A549 (cell line): ENCODE data around the gene MRPL46. TPM values are rescaled to one million over a fixed set of nuclear protein-coding genes. Genes with fewer than 3 reads are reported as not detected.

Experiments
- ATAC-seq, 2 experiments: fragments of 200-7000 bp in 1 of 2; fragments of >200 bp in 1 of 2; cut with Nextera tagmentation in 1 of 2; cut with Tn5 transposase in 1 of 2; 3 replicates each; pipeline versions ENCODE4 v1.8.0 to v1.9.1; 2018 to 2020; ENCODE audit warnings: mild to moderate bottlenecking in 1 of 2, moderate library complexity in 1 of 2
- CTCF ChIA-PET: fragments of 300-600 bp; sonication (Branson Sonifier 250); formaldehyde crosslinking; extraction: SDS; loops from one replicate; lab custom pipeline; 2021; ENCODE audit warnings: antibody characterized with exemption, inconsistent platforms; lab: Yijun Ruan, JAX
- POLR2A ChIA-PET: fragments of 350-600 bp; formaldehyde crosslinking; extraction: SDS; loops from one replicate; lab custom pipeline; 2021; ENCODE audit warnings: antibody characterized with exemption, inconsistent platforms; lab: Yijun Ruan, JAX
- DNase-seq, 2 experiments: peaks; one replicate each; pipeline versions ENCODE4 v3.0.0 to v3.0.0-alpha.2; 2011 to 2016; ENCODE audit warnings: low read depth in 1 of 2, low spot score in 1 of 2
- FAIRE-seq: peaks from 2 replicates; lab custom pipeline; 2011; peaks lifted over from hg19 to GRCh38; lab: Jason Lieb, UNC
- H3K27ac ChIP-seq, 2 experiments: fragments of >200 bp; sonication (Bioruptor Twin); formaldehyde crosslinking; 3 replicates each; pipeline ENCODE4 v1.5.1; 2016 to 2017
- H3K4me1 ChIP-seq: fragments of >200 bp; sonication (Bioruptor Twin); formaldehyde crosslinking; 3 replicates; pipeline ENCODE4 v1.6.1; 2016
- H3K4me2 ChIP-seq: fragments of >200 bp; sonication (Bioruptor Twin); formaldehyde crosslinking; 3 replicates; pipeline ENCODE4 v1.6.1; 2016
- H3K4me3 ChIP-seq: fragments of >200 bp; sonication (Bioruptor Twin); formaldehyde crosslinking; 3 replicates; pipeline ENCODE4 v1.5.1; 2016
- H3K9me3 ChIP-seq: fragments of >200 bp; sonication (Bioruptor Twin); formaldehyde crosslinking; 3 replicates; pipeline ENCODE4 v1.6.1; 2016
- ATOH8 ChIP-seq: fragments of 250-450 bp; sonication (Bioruptor Pico); IDR thresholded peaks from 2 replicates; pipeline ENCODE4 v1.5.0; 2020; ENCODE audit warnings: low read depth, mild to moderate bottlenecking, moderate library complexity
- BHLHE40 ChIP-seq: IDR thresholded peaks from 2 replicates; pipeline ENCODE4 v1.6.1; 2012; ENCODE audit warnings: low read depth, low read length, inconsistent platforms
- CBX8 ChIP-seq: fragments of 200-600 bp; sonication (generic); IDR thresholded peaks from 2 replicates; pipeline ENCODE4 v1.6.1; 2016
- CHD4 ChIP-seq: fragments of 200-600 bp; sonication (generic); IDR thresholded peaks from 2 replicates; pipeline ENCODE4 v1.6.1; 2016; ENCODE audit warnings: antibody characterized with exemption, mild to moderate bottlenecking, borderline replicate concordance
- ELK1 ChIP-seq: fragments of 150-350 bp; IDR thresholded peaks from 2 replicates; pipeline ENCODE4 v1.6.1; 2014; ENCODE audit warnings: low read depth, mild to moderate bottlenecking, low read length
- EP300 ChIP-seq, 2 experiments: fragments of >200 bp; sonication (Bioruptor Twin); formaldehyde crosslinking; IDR thresholded peaks; 2 replicates in 1 of 2; 3 replicates in 1 of 2; pipeline ENCODE4 v1.6.1; 2016 to 2017
- ESRRA ChIP-seq: fragments of 150-350 bp; IDR thresholded peaks from 2 replicates; pipeline ENCODE4 v1.6.1; 2014; ENCODE audit warnings: mild to moderate bottlenecking, low read length, borderline replicate concordance
- HDAC2 ChIP-seq: fragments of 200-600 bp; sonication (generic); IDR thresholded peaks from 2 replicates; pipeline ENCODE4 v1.6.1; 2016
- HES2 ChIP-seq: fragments of >200 bp; sonication (Bioruptor Twin); formaldehyde crosslinking; IDR thresholded peaks from 2 replicates; pipeline ENCODE4 v1.6.1; 2016
- HMGXB4 ChIP-seq: fragments of 250-450 bp; sonication (Bioruptor Pico); IDR thresholded peaks from 2 replicates; pipeline ENCODE4 v1.5.0; 2021; ENCODE audit warnings: mild to moderate bottlenecking, moderate library complexity, borderline replicate concordance
- MAX ChIP-seq: IDR thresholded peaks from 2 replicates; pipeline ENCODE4 v1.6.1; 2012
- NPAS2 ChIP-seq: fragments of 250-450 bp; sonication (Bioruptor Pico); IDR thresholded peaks from 2 replicates; pipeline ENCODE4 v1.8.0; 2022; ENCODE audit warnings: mild to moderate bottlenecking, moderate library complexity, borderline replicate concordance
- NR3C1 ChIP-seq: fragments of >200 bp; sonication (Bioruptor Twin); formaldehyde crosslinking; IDR thresholded peaks from 3 replicates; pipeline ENCODE4 v1.6.1; 2017
- PHF8 ChIP-seq: fragments of 200-600 bp; sonication (generic); IDR thresholded peaks from 2 replicates; pipeline ENCODE4 v1.6.1; 2016; ENCODE audit warnings: low read depth, mild to moderate bottlenecking, antibody characterized with exemption, moderate library complexity, borderline replicate concordance
- RAD21 ChIP-seq, 2 experiments: fragments of >200 bp in 1 of 2; sonication (Bioruptor Twin) in 1 of 2; formaldehyde crosslinking in 1 of 2; IDR thresholded peaks in 1 of 2; conservative IDR thresholded peaks in 1 of 2; 2 replicates in 1 of 2; 3 replicates in 1 of 2; pipeline ENCODE4 v1.6.1; 2012 to 2018; ENCODE audit warnings: inconsistent platforms in 1 of 2
- RARB ChIP-seq: fragments of 250-450 bp; sonication (Bioruptor Pico); IDR thresholded peaks from 2 replicates; pipeline ENCODE4 v1.8.0; 2021; ENCODE audit warnings: mild to moderate bottlenecking, moderate library complexity
- RCOR1 ChIP-seq: fragments of 150-350 bp; IDR thresholded peaks from 2 replicates; pipeline ENCODE4 v1.6.1; 2014; ENCODE audit warnings: antibody characterized with exemption, low read length, low read depth
- SMC3 ChIP-seq: fragments of >200 bp; sonication (Bioruptor Twin); formaldehyde crosslinking; IDR thresholded peaks from 3 replicates; pipeline ENCODE4 v1.6.1; 2018; ENCODE audit warnings: inconsistent platforms
- ZNF302 ChIP-seq: fragments of 250-450 bp; sonication (Bioruptor Pico); IDR thresholded peaks from 2 replicates; pipeline ENCODE4 v1.9.0; 2021; ENCODE audit warnings: inconsistent platforms, mild to moderate bottlenecking, moderate library complexity
- WGBS: methylation state at CpG from one replicate; pipeline ENCODE4 v1.1.6; 2017; ENCODE audit errors: missing lambda C conversion rate; 5-methylcytosine and 5-hydroxymethylcytosine counted together
- polyA plus RNA-seq, 4 experiments: library from polyadenylated mRNA; depleted of rRNA in 3 of 4; stranded (reverse); fragments of >200 nt; fragmentation: RNase III in 1 of 4; extraction: RNeasy Plus Mini Kit Qiagen cat#74134 plus additional on column Dnase treatment in 1 of 4; gene quantifications; 2 replicates in 3 of 4; 3 replicates in 1 of 4; pipeline ENCODE4 v1.2.3, GENCODE V29; 2011 to 2017
- TF ChIP-seq, protein P1 (sequence below): fragments of >200 bp; sonication (Bioruptor Twin); formaldehyde crosslinking; IDR thresholded peaks from 3 replicates; pipeline ENCODE4 v1.6.1; 2016
- TF ChIP-seq, protein P2 (sequence below): fragments of >200 bp; sonication (Bioruptor Twin); formaldehyde crosslinking; IDR thresholded peaks from 3 replicates; pipeline ENCODE4 v1.5.1; 2016
- TF ChIP-seq, protein P3 (sequence below): IDR thresholded peaks from 2 replicates; pipeline ENCODE4 v1.6.1; 2012
- TF ChIP-seq, protein P4 (sequence below): IDR thresholded peaks from 2 replicates; pipeline ENCODE4 v1.6.1; 2012; ENCODE audit warnings: low read depth, borderline replicate concordance

Gene MRPL46
- polyA plus RNA-seq, 2 of the 4 experiments (the other 2 are of a cell fraction) = 54.9 to 76.1 TPM

DNA sequence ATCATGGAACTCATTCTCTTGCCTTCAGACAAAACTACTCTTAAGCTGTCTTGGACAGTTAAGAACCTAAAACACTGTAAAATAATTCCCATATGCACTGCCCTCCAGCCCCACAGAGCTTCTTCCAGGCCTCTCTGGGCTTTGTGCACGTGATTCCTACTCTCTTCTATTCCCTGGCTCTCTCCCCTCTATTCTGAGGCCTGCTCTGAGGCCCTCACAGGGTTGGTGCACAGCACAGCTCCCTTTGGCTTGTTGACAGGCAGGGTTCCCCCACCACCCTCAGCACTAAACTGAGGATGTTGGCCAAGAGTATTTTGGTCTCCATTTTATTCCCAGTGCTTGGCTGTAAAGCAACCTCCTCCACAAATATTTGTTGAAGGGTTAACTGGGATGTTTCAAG lies 13.5 kb downstream of the MRPL46 start:
- TF ChIP-seq, protein P1, sequence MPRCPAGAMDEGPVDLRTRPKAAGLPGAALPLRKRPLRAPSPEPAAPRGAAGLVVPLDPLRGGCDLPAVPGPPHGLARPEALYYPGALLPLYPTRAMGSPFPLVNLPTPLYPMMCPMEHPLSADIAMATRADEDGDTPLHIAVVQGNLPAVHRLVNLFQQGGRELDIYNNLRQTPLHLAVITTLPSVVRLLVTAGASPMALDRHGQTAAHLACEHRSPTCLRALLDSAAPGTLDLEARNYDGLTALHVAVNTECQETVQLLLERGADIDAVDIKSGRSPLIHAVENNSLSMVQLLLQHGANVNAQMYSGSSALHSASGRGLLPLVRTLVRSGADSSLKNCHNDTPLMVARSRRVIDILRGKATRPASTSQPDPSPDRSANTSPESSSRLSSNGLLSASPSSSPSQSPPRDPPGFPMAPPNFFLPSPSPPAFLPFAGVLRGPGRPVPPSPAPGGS = no peak
- TF ChIP-seq MAX (no peak), NR3C1 (no peak), HDAC2 (no peak), RAD21 (conservative IDR thresholded peaks at IDR 0.05 in 1 of 2, IDR thresholded peaks at IDR 0.05 in 1 of 2) (no peak), ELK1 (no peak), ESRRA (no peak), ZNF302 (CRISPR knock-in tag) (no peak), CHD4 (no peak), PHF8 (no peak), HMGXB4 (no peak), ATOH8 (CRISPR knock-in tag) (no peak), NPAS2 (CRISPR knock-in tag) (no peak)
- TF ChIP-seq, protein P2, sequence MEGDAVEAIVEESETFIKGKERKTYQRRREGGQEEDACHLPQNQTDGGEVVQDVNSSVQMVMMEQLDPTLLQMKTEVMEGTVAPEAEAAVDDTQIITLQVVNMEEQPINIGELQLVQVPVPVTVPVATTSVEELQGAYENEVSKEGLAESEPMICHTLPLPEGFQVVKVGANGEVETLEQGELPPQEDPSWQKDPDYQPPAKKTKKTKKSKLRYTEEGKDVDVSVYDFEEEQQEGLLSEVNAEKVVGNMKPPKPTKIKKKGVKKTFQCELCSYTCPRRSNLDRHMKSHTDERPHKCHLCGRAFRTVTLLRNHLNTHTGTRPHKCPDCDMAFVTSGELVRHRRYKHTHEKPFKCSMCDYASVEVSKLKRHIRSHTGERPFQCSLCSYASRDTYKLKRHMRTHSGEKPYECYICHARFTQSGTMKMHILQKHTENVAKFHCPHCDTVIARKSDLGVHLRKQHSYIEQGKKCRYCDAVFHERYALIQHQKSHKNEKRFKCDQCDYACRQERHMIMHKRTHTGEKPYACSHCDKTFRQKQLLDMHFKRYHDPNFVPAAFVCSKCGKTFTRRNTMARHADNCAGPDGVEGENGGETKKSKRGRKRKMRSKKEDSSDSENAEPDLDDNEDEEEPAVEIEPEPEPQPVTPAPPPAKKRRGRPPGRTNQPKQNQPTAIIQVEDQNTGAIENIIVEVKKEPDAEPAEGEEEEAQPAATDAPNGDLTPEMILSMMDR = no peak
- CTCF ChIA-PET = interaction anchor here (1.9 to 12.9 kb wide), 6 partner anchors 9 to 1829 kb away, joined by 7 to 201 read pairs (median 16); partner anchors contain the start of gene NTRK3
- ATAC-seq (no peak), DNase-seq (no peak), FAIRE-seq (no peak)
- H3K9me3 ChIP-seq = no peaks in the 10 kb centered on the region
- POLR2A ChIA-PET = no interaction called here
- peak overlapping the region in 1 of 2 experiments; percentile 23; a peak in 1 of 6 replicates for H3K27ac ChIP-seq
- no peak overlapping the region for H3K4me3 ChIP-seq
- H3K4me2 ChIP-seq = no peak overlapping the region
- 19% methylated on average over 1 of the region's 1 CpG for WGBS
- peaks cover 13% of the 10 kb centered on the region for H3K4me1 ChIP-seq

GRCh38 chr15:88450125-88450798 lies 16.9 kb downstream of the MRPL46 start:
- DNase-seq (peak; percentile 83 to 92), ATAC-seq (peak; percentile 56 to 85), FAIRE-seq (peak; percentile 59)
- Histone ChIP-seq H3K9me3 (peaks cover 4% of the 10 kb centered on the region; the same call in 1 of the 3 replicates), H3K4me2 (no peak overlapping the region), H3K4me1 (peaks cover 13% of the 10 kb centered on the region), H3K4me3 (no peak overlapping the region), H3K27ac (peak overlapping the region; percentile 37 to 79)
- 7% methylated on average over 9 of the region's 12 CpGs for WGBS
- CTCF ChIA-PET = interaction anchor here (0.5 to 12.9 kb wide), 44 partner anchors 8 to 1826 kb away, joined by 3 to 201 read pairs (median 4); partner anchors contain the start of genes MRPL46 and NTRK3
- POLR2A ChIA-PET = interaction anchor here (1.3 kb wide), 1 partner anchor 17 kb away, joined by 6 read pairs; the partner anchor contains the start of genes MRPL46 and MRPS11
- no peak for TF ChIP-seq RCOR1
- peak; percentile 97 to 98 for TF ChIP-seq RAD21 (conservative IDR thresholded peaks at IDR 0.05 in 1 of 2, IDR thresholded peaks at IDR 0.05 in 1 of 2)
- peak; percentile 98 for TF ChIP-seq SMC3
- TF ChIP-seq NR3C1 = no peak
- TF ChIP-seq RARB (CRISPR knock-in tag) = no peak
- no peak for TF ChIP-seq CBX8
- TF ChIP-seq, protein P3, sequence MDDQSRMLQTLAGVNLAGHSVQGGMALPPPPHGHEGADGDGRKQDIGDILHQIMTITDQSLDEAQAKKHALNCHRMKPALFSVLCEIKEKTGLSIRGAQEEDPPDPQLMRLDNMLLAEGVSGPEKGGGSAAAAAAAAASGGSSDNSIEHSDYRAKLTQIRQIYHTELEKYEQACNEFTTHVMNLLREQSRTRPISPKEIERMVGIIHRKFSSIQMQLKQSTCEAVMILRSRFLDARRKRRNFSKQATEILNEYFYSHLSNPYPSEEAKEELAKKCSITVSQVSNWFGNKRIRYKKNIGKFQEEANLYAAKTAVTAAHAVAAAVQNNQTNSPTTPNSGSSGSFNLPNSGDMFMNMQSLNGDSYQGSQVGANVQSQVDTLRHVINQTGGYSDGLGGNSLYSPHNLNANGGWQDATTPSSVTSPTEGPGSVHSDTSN = no peak
- TF ChIP-seq BHLHE40 = no peak
- TF ChIP-seq HES2 = no peak
- no peak for TF ChIP-seq EP300 (IDR thresholded peaks at IDR 0.05)
- TF ChIP-seq, protein P2 = peak; percentile 93
- TF ChIP-seq, protein P4, sequence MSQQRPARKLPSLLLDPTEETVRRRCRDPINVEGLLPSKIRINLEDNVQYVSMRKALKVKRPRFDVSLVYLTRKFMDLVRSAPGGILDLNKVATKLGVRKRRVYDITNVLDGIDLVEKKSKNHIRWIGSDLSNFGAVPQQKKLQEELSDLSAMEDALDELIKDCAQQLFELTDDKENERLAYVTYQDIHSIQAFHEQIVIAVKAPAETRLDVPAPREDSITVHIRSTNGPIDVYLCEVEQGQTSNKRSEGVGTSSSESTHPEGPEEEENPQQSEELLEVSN = peak; percentile 93
- TF ChIP-seq CHD4 = no peak
